ENCODE measurements around the gene ZC3H12C. TPM values are rescaled to one million over a fixed set of nuclear protein-coding genes. Genes with fewer than 3 reads are reported as not detected.

ZC3H12C gene
- total and polyA plus RNA-seq, 10 of the 15 experiments (the other 5 are each of a cell fraction or from before 2014, with no cell fraction given), result 0.31 to 31.0 (median 3.7) TPM

DNA sequence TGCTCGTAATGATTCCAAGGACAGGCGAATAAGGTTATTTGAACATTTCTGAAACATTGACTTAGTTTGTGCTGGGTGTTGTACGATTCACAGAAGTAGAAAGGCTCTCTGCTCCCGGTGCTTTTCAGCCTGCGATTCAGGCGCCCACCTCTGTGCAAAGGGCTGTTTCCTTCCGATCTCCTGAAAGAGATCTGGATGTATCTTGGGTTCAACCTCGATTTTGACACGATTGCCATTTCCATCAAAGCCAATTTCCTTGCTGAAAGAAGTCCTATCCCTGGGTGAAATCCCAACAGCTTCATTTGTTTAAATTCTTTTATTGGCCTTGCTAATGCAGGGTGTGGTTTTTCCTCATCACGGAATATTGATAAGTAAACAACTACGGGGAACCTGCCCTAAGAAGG, 1.1 kb upstream of the ZC3H12C start (continued):
- TF ChIP-seq, protein P1, sequence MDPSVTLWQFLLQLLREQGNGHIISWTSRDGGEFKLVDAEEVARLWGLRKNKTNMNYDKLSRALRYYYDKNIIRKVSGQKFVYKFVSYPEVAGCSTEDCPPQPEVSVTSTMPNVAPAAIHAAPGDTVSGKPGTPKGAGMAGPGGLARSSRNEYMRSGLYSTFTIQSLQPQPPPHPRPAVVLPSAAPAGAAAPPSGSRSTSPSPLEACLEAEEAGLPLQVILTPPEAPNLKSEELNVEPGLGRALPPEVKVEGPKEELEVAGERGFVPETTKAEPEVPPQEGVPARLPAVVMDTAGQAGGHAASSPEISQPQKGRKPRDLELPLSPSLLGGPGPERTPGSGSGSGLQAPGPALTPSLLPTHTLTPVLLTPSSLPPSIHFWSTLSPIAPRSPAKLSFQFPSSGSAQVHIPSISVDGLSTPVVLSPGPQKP (IDR thresholded peaks at IDR 0.05; ENCODE audit: low read depth, low read length), result no peak
- TF ChIP-seq, protein P2, sequence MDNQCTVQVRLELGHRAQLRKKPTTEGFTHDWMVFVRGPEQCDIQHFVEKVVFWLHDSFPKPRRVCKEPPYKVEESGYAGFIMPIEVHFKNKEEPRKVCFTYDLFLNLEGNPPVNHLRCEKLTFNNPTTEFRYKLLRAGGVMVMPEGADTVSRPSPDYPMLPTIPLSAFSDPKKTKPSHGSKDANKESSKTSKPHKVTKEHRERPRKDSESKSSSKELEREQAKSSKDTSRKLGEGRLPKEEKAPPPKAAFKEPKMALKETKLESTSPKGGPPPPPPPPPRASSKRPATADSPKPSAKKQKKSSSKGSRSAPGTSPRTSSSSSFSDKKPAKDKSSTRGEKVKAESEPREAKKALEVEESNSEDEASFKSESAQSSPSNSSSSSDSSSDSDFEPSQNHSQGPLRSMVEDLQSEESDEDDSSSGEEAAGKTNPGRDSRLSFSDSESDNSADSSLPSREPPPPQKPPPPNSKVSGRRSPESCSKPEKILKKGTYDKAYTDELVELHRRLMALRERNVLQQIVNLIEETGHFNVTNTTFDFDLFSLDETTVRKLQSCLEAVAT (IDR thresholded peaks at IDR 0.05), result peak; percentile 84; the same call in 1 of the 2 replicates
- TF ChIP-seq MTA2 (IDR thresholded peaks at IDR 0.05; ENCODE audit: low read depth), result 0 out of 2 replicates have a peak, but pooled peaks have one; percentile 2
- TF ChIP-seq KDM1A (IDR thresholded peaks at IDR 0.05; ENCODE audit: borderline replicate concordance), result no peak
- TF ChIP-seq, protein P3, sequence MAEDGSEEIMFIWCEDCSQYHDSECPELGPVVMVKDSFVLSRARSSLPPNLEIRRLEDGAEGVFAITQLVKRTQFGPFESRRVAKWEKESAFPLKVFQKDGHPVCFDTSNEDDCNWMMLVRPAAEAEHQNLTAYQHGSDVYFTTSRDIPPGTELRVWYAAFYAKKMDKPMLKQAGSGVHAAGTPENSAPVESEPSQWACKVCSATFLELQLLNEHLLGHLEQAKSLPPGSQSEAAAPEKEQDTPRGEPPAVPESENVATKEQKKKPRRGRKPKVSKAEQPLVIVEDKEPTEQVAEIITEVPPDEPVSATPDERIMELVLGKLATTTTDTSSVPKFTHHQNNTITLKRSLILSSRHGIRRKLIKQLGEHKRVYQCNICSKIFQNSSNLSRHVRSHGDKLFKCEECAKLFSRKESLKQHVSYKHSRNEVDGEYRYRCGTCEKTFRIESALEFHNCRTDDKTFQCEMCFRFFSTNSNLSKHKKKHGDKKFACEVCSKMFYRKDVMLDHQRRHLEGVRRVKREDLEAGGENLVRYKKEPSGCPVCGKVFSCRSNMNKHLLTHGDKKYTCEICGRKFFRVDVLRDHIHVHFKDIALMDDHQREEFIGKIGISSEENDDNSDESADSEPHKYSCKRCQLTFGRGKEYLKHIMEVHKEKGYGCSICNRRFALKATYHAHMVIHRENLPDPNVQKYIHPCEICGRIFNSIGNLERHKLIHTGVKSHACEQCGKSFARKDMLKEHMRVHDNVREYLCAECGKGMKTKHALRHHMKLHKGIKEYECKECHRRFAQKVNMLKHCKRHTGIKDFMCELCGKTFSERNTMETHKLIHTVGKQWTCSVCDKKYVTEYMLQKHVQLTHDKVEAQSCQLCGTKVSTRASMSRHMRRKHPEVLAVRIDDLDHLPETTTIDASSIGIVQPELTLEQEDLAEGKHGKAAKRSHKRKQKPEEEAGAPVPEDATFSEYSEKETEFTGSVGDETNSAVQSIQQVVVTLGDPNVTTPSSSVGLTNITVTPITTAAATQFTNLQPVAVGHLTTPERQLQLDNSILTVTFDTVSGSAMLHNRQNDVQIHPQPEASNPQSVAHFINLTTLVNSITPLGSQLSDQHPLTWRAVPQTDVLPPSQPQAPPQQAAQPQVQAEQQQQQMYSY (CRISPR knock-in tag; IDR thresholded peaks at IDR 0.05), result 0 out of 2 replicates have a peak, but pooled peaks have one; percentile 10
- no peak for TF ChIP-seq SREBF1 (IDR thresholded peaks at IDR 0.05; ENCODE audit: low read length)
- no peak for TF ChIP-seq SMARCA5 (IDR thresholded peaks at IDR 0.05)
- TF ChIP-seq ETV6 (conservative IDR thresholded peaks at IDR 0.05 in 1 of 2, IDR thresholded peaks at IDR 0.05 in 1 of 2; ENCODE audit: borderline replicate concordance in 1 of 2, low read depth in 1 of 2), result no peak
- no peak for TF ChIP-seq ZNF622 (IDR thresholded peaks at IDR 0.05)
- TF ChIP-seq, protein P4, sequence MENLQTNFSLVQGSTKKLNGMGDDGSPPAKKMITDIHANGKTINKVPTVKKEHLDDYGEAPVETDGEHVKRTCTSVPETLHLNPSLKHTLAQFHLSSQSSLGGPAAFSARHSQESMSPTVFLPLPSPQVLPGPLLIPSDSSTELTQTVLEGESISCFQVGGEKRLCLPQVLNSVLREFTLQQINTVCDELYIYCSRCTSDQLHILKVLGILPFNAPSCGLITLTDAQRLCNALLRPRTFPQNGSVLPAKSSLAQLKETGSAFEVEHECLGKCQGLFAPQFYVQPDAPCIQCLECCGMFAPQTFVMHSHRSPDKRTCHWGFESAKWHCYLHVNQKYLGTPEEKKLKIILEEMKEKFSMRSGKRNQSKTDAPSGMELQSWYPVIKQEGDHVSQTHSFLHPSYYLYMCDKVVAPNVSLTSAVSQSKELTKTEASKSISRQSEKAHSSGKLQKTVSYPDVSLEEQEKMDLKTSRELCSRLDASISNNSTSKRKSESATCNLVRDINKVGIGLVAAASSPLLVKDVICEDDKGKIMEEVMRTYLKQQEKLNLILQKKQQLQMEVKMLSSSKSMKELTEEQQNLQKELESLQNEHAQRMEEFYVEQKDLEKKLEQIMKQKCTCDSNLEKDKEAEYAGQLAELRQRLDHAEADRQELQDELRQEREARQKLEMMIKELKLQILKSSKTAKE (IDR thresholded peaks at IDR 0.05; ENCODE audit: low read depth, poor library complexity, severe bottlenecking), result no peak
- TF ChIP-seq, protein P5, sequence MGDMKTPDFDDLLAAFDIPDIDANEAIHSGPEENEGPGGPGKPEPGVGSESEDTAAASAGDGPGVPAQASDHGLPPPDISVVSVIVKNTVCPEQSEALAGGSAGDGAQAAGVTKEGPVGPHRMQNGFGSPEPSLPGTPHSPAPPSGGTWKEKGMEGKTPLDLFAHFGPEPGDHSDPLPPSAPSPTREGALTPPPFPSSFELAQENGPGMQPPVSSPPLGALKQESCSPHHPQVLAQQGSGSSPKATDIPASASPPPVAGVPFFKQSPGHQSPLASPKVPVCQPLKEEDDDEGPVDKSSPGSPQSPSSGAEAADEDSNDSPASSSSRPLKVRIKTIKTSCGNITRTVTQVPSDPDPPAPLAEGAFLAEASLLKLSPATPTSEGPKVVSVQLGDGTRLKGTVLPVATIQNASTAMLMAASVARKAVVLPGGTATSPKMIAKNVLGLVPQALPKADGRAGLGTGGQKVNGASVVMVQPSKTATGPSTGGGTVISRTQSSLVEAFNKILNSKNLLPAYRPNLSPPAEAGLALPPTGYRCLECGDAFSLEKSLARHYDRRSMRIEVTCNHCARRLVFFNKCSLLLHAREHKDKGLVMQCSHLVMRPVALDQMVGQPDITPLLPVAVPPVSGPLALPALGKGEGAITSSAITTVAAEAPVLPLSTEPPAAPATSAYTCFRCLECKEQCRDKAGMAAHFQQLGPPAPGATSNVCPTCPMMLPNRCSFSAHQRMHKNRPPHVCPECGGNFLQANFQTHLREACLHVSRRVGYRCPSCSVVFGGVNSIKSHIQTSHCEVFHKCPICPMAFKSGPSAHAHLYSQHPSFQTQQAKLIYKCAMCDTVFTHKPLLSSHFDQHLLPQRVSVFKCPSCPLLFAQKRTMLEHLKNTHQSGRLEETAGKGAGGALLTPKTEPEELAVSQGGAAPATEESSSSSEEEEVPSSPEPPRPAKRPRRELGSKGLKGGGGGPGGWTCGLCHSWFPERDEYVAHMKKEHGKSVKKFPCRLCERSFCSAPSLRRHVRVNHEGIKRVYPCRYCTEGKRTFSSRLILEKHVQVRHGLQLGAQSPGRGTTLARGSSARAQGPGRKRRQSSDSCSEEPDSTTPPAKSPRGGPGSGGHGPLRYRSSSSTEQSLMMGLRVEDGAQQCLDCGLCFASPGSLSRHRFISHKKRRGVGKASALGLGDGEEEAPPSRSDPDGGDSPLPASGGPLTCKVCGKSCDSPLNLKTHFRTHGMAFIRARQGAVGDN (IDR thresholded peaks at IDR 0.05), result no peak
- TF ChIP-seq TCF7 (IDR thresholded peaks at IDR 0.05; ENCODE audit: borderline replicate concordance), result no peak
- no peak for TF ChIP-seq NFXL1 (IDR thresholded peaks at IDR 0.05; ENCODE audit: borderline replicate concordance)
- 0 out of 3 replicates have a peak, but pooled peaks have one; percentile 16 for TF ChIP-seq POU2F2 (IDR thresholded peaks at IDR 0.05; ENCODE audit: borderline replicate concordance, low read depth, low read length)
- TF ChIP-seq EED (IDR thresholded peaks at IDR 0.05; ENCODE audit: low read depth), result no peak
- no peak for TF ChIP-seq EZH2 (IDR thresholded peaks at IDR 0.05; ENCODE audit: borderline replicate concordance, control insufficient read depth, low read depth, low read length)
